ENCODE results near the gene RPS3A. TPM values are rescaled to one million over a fixed set of nuclear protein-coding genes. Genes with fewer than 3 reads are reported as not detected.

Gene RPS3A
- total and polyA plus RNA-seq, 2 of the 13 experiments (the other 11 are each of a cell fraction or from before 2014, with no cell fraction given): 3,332 to 3,626 TPM

GRCh38 chr4:151067316-151067970, 32.0 kb upstream of the RPS3A start:
- Histone ChIP-seq H2AFZ (ENCODE audit: low read length) (no peak overlapping the region), H3K9ac (ENCODE audit: insufficient read depth, low read depth, low read length) (no peak overlapping the region), H3K79me2 (ENCODE audit: insufficient read depth, low read length) (no peaks in the 10 kb centered on the region), H3K4me2 (ENCODE audit: low read depth, low read length) (no peak overlapping the region), H3K9me3 (ENCODE audit: low read length) (no peaks in the 10 kb centered on the region), H3K4me3 (replicated peaks in 1 of 3; ENCODE audit: insufficient read depth in 1 of 3, low read depth in 2 of 3, low read length in 3 of 3) (no peak overlapping the region), H3K4me1 (ENCODE audit: insufficient read depth, low read length) (no peaks in the 10 kb centered on the region), H4K20me1 (ENCODE audit: insufficient read depth, low read length) (no peaks in the 10 kb centered on the region), H3K36me3 (replicated peaks in 1 of 2; ENCODE audit: control insufficient read depth in 1 of 2, insufficient read depth in 2 of 2, low read length in 2 of 2) (no peaks in the 10 kb centered on the region), H3K27ac (ENCODE audit: extremely low read length, insufficient read depth, low read length) (no peak overlapping the region), H3K27me3 (ENCODE audit: control insufficient read depth in 1 of 2, insufficient read depth in 2 of 2, low read length in 2 of 2) (no peaks in the 10 kb centered on the region; a peak in 1 of 5 replicates)
- intact Hi-C loops (cut with micrococcal nuclease; ENCODE audit: unreplicated experiment): no loop called here
- FAIRE-seq (no peak), DNase-seq (ENCODE audit: low spot score) (no peak), ATAC-seq (no peak)
- no TSS peak for BruUV-seq (replicated peaks)
- ChIA-PET CTCF (ENCODE audit: low intra/inter-chr PET ratio, low total read pairs) (no interaction called here), POLR2A (no interaction called here)
- in situ Hi-C loops (cut with HindIII; ENCODE audit: extremely low pct_ligation_motif_present, low pct_unique_long_range_greater_than_20kb): no loop called here
- TF ChIP-seq ZFP36L2 (CRISPR knock-in tag; IDR thresholded peaks at IDR 0.05) (no peak), CREB1 (IDR thresholded peaks at IDR 0.05) (peak; percentile 51), CREB1 (CRISPR knock-in tag; IDR thresholded peaks at IDR 0.05) (no peak), ATF7 (IDR thresholded peaks at IDR 0.05) (peak; percentile 84), ATF7 (CRISPR knock-in tag; IDR thresholded peaks at IDR 0.05) (no peak), WIZ (CRISPR knock-in tag; IDR thresholded peaks at IDR 0.05) (no peak)
- TF ChIP-seq, protein P1, sequence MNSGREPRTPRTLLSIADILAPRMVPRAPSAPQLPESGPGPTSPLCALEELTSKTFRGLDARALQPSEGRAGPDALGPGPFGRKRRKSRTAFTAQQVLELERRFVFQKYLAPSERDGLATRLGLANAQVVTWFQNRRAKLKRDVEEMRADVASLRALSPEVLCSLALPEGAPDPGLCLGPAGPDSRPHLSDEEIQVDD (CRISPR knock-in tag; IDR thresholded peaks at IDR 0.05; ENCODE audit: borderline replicate concordance): no peak
- TF ChIP-seq, protein P2, sequence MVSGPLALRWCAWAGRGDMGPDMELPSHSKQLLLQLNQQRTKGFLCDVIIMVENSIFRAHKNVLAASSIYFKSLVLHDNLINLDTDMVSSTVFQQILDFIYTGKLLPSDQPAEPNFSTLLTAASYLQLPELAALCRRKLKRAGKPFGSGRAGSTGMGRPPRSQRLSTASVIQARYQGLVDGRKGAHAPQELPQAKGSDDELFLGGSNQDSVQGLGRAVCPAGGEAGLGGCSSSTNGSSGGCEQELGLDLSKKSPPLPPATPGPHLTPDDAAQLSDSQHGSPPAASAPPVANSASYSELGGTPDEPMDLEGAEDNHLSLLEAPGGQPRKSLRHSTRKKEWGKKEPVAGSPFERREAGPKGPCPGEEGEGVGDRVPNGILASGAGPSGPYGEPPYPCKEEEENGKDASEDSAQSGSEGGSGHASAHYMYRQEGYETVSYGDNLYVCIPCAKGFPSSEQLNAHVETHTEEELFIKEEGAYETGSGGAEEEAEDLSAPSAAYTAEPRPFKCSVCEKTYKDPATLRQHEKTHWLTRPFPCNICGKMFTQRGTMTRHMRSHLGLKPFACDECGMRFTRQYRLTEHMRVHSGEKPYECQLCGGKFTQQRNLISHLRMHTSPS (CRISPR knock-in tag; IDR thresholded peaks at IDR 0.05; ENCODE audit: low read depth): no peak
- 13% methylated on average over 5 of the region's 5 CpGs for WGBS (ENCODE audit: low lambda C conversion rate)
